ENCODE measurements around the gene RNFT1.
A peak's percentile ranks its signal among the peaks of the same experiment; 100 is the strongest.
"Not testable (repeated sequence)": the region's sequence is repeated elsewhere in the genome, so short reads cannot be mapped to it uniquely, and the experiment has no call there.

Gene RNFT1

DNA sequence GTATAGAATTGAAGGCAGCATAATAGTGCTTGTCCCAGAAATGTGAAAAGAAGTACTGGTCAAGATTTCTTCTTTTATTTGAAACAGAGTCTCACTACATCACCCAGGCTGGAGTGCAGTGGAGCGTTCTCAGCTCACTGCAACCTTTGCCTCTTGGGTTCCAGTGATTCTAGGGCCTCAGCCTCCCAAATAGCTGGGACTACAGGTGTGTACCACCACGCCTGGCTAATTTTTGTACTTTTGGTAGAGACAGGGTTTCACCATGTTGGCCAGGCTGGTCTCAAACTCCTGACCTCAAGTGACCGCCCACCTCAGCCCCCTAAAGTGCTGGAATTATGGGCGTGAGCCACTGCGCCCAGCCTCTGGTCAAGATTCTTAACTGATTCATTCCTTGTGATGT lies 43.9 kb downstream of the RNFT1 start:
- DNase-seq, result not testable (repeated sequence)

DNA sequence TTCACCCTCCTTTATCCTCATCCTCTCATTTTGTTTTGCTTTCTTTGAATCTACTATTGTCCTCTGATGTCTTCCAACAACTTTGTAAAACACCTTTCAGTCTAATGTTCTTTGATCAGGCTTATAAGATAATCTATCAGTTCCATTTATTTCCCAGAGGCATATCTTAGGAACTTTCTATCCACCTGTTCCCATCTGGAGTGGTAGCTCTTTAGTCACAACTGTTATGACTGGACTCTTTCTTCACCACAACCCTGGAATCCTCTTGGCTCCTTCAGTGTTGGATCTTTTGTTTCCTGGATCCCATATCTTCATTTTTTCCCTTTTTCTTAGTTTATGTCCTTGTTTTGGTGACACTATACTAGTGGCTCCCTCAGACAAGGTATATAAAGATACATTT lies 48.1 kb downstream of the RNFT1 start:
- no peak for DNase-seq

DNA sequence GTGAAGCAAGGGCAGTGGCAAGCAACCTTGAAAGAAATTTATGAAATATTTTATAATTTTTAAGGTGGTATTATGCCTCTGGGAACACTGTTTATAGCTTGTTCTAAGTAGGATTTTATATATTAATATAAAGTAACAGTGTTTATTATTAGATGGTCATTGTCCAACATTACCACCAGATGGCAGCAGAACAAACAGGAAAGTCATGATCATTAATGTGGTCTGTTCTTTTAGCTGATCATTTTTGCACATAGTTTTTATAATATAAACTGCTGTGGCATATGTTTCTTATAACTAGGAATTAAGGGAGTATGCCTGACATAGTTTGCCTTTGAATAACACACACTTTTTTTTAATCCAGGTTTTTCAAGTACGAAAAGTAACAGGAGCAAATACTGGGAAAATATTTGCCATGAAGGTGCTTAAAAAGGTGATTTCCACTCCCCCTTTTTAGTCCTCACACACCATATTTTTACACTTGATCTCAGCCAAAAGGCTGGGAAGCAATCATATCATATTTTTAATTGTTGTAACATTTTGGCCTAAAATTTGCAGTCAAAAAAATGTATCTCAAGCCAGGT lies 50.2 kb downstream of the RNFT1 start:
- DNase-seq, result peak; percentile 17

DNA sequence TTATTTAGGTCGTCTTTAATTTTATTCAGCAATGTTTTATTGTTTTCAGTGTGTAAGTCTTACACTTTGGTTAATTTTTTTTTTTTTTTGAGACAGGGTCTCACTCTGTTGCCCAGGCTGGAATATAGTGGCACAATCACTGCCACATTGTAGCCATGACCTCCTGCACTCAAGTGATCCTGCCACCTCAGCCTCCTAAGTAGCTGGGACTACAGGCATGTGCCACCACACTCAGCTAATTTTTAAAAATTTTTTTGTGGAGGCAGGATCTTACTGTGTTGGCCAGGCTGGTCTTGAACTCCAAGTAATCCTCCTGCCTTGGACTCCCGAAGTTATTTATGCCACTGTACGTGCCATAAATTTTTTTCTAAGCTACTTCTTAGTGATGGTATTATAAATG lies 57.1 kb downstream of the RNFT1 start:
- no peak for DNase-seq

DNA sequence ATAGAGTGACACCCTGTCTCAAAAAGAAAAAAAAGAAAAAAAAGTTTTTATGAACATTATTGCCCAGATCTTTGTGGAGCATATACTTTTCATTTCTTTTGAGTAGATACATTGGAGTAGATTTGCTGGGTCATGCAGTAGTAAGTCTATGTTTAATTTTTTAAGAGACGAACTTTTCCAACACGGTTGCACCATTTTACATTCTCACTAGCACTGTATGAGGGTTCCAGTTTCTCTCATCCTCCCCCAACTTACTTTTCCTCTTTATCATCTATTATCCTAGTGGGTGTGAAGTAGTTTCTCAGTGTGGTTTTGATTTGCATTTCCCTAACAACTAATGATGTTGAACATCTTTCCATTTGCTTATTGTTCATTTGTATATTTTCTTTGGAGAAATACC lies 61.1 kb downstream of the RNFT1 start:
- no peak for DNase-seq
